ENCODE measurements around the gene YY1AP1. TPM values are rescaled to one million over a fixed set of nuclear protein-coding genes. Genes with fewer than 3 reads are reported as not detected.

The YY1AP1 gene
- total RNA-seq, 1 experiment from 2014 or later = 57.5 TPM

GRCh38 chr1:155713075-155713474 is 24.5 kb upstream of the YY1AP1 start:
- H2AK5ac ChIP-seq (ENCODE audit: insufficient read length, low read length) = no peak overlapping the region
- no peaks in the 10 kb centered on the region for H3K79me2 ChIP-seq (ENCODE audit: insufficient read depth, low read length)
- Mint-ChIP-seq H3K27me3 (ENCODE audit: low read depth) (no peaks in the 10 kb centered on the region), H3K4me3 (no peak overlapping the region), H3K9me3 (peaks cover 5 to 6% of the 10 kb centered on the region in 2 experiments; a peak in 3 of 5 replicates), H3K4me1 (no peaks in the 10 kb centered on the region), H3K27ac (no peak overlapping the region), H3K36me3 (ENCODE audit: insufficient read depth in 1 of 3, low read depth in 3 of 3) (peaks cover 23 to 71% (median 56%) of the 10 kb centered on the region in 3 experiments)
- no peaks in the 10 kb centered on the region for H3K9me3 ChIP-seq (ENCODE audit: control insufficient read depth, low read depth, low read length)
- H4K91ac ChIP-seq (ENCODE audit: insufficient read length, low read depth, low read length) = no peak overlapping the region
- H2BK15ac ChIP-seq (ENCODE audit: low read depth, low read length) = no peak overlapping the region
- no peaks in the 10 kb centered on the region for H4K20me1 ChIP-seq (ENCODE audit: control insufficient read depth, insufficient read depth, insufficient read length)
- no CpG with 5 or more reads among the region's 2 CpGs for WGBS (ENCODE audit: extremely low coverage, insufficient read length, low lambda C conversion rate)
- no peak overlapping the region for H2BK120ac ChIP-seq (ENCODE audit: low read depth, low read length, poor library complexity, severe bottlenecking)
- no peak overlapping the region for H2AFZ ChIP-seq (ENCODE audit: low read length)
- H2BK12ac ChIP-seq (ENCODE audit: insufficient read length, low read depth, low read length) = no peak overlapping the region
- no peak overlapping the region for H2BK20ac ChIP-seq (ENCODE audit: low read depth, low read length, poor library complexity, severe bottlenecking)
- no peak overlapping the region for H3K18ac ChIP-seq (ENCODE audit: insufficient read length, low read depth, low read length)
- no peak for DNase-seq
- H2BK5ac ChIP-seq (ENCODE audit: insufficient read length, low read length) = no peak overlapping the region
- H3K56ac ChIP-seq (ENCODE audit: insufficient read length, low read depth, low read length) = no peak overlapping the region
- H3K4ac ChIP-seq (ENCODE audit: low read depth, low read length) = no peak overlapping the region
- TF ChIP-seq, protein P1, sequence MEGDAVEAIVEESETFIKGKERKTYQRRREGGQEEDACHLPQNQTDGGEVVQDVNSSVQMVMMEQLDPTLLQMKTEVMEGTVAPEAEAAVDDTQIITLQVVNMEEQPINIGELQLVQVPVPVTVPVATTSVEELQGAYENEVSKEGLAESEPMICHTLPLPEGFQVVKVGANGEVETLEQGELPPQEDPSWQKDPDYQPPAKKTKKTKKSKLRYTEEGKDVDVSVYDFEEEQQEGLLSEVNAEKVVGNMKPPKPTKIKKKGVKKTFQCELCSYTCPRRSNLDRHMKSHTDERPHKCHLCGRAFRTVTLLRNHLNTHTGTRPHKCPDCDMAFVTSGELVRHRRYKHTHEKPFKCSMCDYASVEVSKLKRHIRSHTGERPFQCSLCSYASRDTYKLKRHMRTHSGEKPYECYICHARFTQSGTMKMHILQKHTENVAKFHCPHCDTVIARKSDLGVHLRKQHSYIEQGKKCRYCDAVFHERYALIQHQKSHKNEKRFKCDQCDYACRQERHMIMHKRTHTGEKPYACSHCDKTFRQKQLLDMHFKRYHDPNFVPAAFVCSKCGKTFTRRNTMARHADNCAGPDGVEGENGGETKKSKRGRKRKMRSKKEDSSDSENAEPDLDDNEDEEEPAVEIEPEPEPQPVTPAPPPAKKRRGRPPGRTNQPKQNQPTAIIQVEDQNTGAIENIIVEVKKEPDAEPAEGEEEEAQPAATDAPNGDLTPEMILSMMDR (conservative IDR thresholded peaks at IDR 0.05) = no peak
- H3K23me2 ChIP-seq (ENCODE audit: insufficient read length, low read depth, low read length, poor library complexity, severe bottlenecking) = no peaks in the 10 kb centered on the region
- no peak overlapping the region for H3K23ac ChIP-seq (ENCODE audit: insufficient read length, low read depth, low read length)
- no peak overlapping the region for H3K27ac ChIP-seq (ENCODE audit: insufficient read length, low read depth, low read length)
- H3K14ac ChIP-seq (ENCODE audit: insufficient read depth, low read length) = no peak overlapping the region
- H4K5ac ChIP-seq (ENCODE audit: insufficient read length, low read depth, low read length) = no peak overlapping the region
- peaks cover 2% of the 10 kb centered on the region for H3K79me1 ChIP-seq (ENCODE audit: insufficient read depth, low read depth, low read length, poor library complexity, severe bottlenecking)
- no peaks in the 10 kb centered on the region for H3K4me1 ChIP-seq (ENCODE audit: insufficient read depth, low read length)
- no peak overlapping the region for H4K8ac ChIP-seq (replicated peaks; ENCODE audit: insufficient read length, low read depth, low read length)
- no peaks in the 10 kb centered on the region for H3K27me3 ChIP-seq (ENCODE audit: insufficient read depth, low read length)
- no peak overlapping the region for H3T11ph ChIP-seq (ENCODE audit: low read length)
- no peak overlapping the region for H3K9ac ChIP-seq (ENCODE audit: extremely low read depth, insufficient read length, low read length)
- no peak overlapping the region for H3K4me2 ChIP-seq (ENCODE audit: insufficient read depth, insufficient read length, low read length)

Data from H9 (cell line).